ENCODE measurements around the gene TMEM170B. TPM values are rescaled to one million over a fixed set of nuclear protein-coding genes. Genes with fewer than 3 reads are reported as not detected.

Gene TMEM170B
- total RNA-seq, 1 donor from 2014 or later, result 2.5 TPM

GRCh38 chr6:11589261-11589660 lies 51.7 kb downstream of the TMEM170B start:
- Histone ChIP-seq H3K36me3 (no peaks in the 10 kb centered on the region), H3K9me3 (no peaks in the 10 kb centered on the region), H3K4me1 (peaks cover 7% of the 10 kb centered on the region), H3K4me3 (no peak overlapping the region), H3K27me3 (no peaks in the 10 kb centered on the region), H3K27ac (no peak overlapping the region)
- intact Hi-C loops (cut with DNase I), result no loop called here
- no peak for DNase-seq (ENCODE audit: extremely low spot score in 2 of 2)
- TF ChIP-seq POLR2AphosphoS5 (IDR thresholded peaks at IDR 0.05; ENCODE audit: insufficient read depth in 1 of 2, low read depth in 1 of 2) (no peak), CTCF (IDR thresholded peaks at IDR 0.05) (no peak), POLR2A (IDR thresholded peaks at IDR 0.05) (no peak)

GRCh38 chr6:11592294-11592906 lies 54.9 kb downstream of the TMEM170B start:
- TF ChIP-seq POLR2AphosphoS5 (IDR thresholded peaks at IDR 0.05; ENCODE audit: insufficient read depth in 1 of 2, low read depth in 1 of 2) (no peak), CTCF (IDR thresholded peaks at IDR 0.05) (no peak), POLR2A (IDR thresholded peaks at IDR 0.05) (no peak)
- no peaks in the 10 kb centered on the region for H3K4me1 ChIP-seq
- intact Hi-C loops (cut with DNase I), result no loop called here
- H3K36me3 ChIP-seq, result no peaks in the 10 kb centered on the region
- no peak overlapping the region for H3K27ac ChIP-seq
- no peaks in the 10 kb centered on the region for H3K9me3 ChIP-seq
- DNase-seq (ENCODE audit: extremely low spot score in 2 of 2), result no peak
- no peak overlapping the region for H3K4me3 ChIP-seq
- H3K27me3 ChIP-seq, result no peaks in the 10 kb centered on the region

GRCh38 chr6:11593096-11593495 lies 55.5 kb downstream of the TMEM170B start:
- H3K27ac ChIP-seq, result no peak overlapping the region
- no peak for TF ChIP-seq CTCF (IDR thresholded peaks at IDR 0.05)
- TF ChIP-seq POLR2A (IDR thresholded peaks at IDR 0.05), result no peak
- TF ChIP-seq POLR2AphosphoS5 (IDR thresholded peaks at IDR 0.05; ENCODE audit: insufficient read depth in 1 of 2, low read depth in 1 of 2), result no peak
- no peak overlapping the region for H3K4me3 ChIP-seq
- no peak for DNase-seq (ENCODE audit: extremely low spot score in 2 of 2)
- no peaks in the 10 kb centered on the region for H3K4me1 ChIP-seq
- H3K27me3 ChIP-seq, result no peaks in the 10 kb centered on the region
- intact Hi-C loops (cut with DNase I), result no loop called here
- no peaks in the 10 kb centered on the region for H3K36me3 ChIP-seq
- H3K9me3 ChIP-seq, result no peaks in the 10 kb centered on the region

- intact Hi-C loops (cut with DNase I), result no loop called here
- Histone ChIP-seq H3K9me3 (no peaks in the 10 kb centered on the region), H3K27me3 (no peaks in the 10 kb centered on the region), H3K4me1 (no peaks in the 10 kb centered on the region), H3K4me3 (no peak overlapping the region), H3K36me3 (no peaks in the 10 kb centered on the region), H3K27ac (no peak overlapping the region)
- DNase-seq (ENCODE audit: extremely low spot score in 2 of 2), result no peak
- TF ChIP-seq CTCF (IDR thresholded peaks at IDR 0.05), result no peak
- no peak for TF ChIP-seq POLR2A (IDR thresholded peaks at IDR 0.05)
- no peak for TF ChIP-seq POLR2AphosphoS5 (IDR thresholded peaks at IDR 0.05; ENCODE audit: insufficient read depth in 1 of 2, low read depth in 1 of 2)
These were observed 58.4 kb downstream of the TMEM170B start for GRCh38 chr6:11595903-11596302.

- DNase-seq (ENCODE audit: extremely low spot score in 2 of 2), result no peak
- no peaks in the 10 kb centered on the region for H3K27me3 ChIP-seq
- no peaks in the 10 kb centered on the region for H3K4me1 ChIP-seq
- H3K36me3 ChIP-seq, result no peaks in the 10 kb centered on the region
- no peak for TF ChIP-seq POLR2AphosphoS5 (IDR thresholded peaks at IDR 0.05; ENCODE audit: insufficient read depth in 1 of 2, low read depth in 1 of 2)
- TF ChIP-seq CTCF (IDR thresholded peaks at IDR 0.05), result no peak
- no peak for TF ChIP-seq POLR2A (IDR thresholded peaks at IDR 0.05)
- no peak overlapping the region for H3K4me3 ChIP-seq
- no peak overlapping the region for H3K27ac ChIP-seq
- intact Hi-C loops (cut with DNase I), result no loop called here
- H3K9me3 ChIP-seq, result no peaks in the 10 kb centered on the region
These were observed 59.2 kb downstream of the TMEM170B start for GRCh38 chr6:11596640-11597237.

All from vagina (tissue), 2 donors.